NCI-H345 treated with DMSO at 0.1 percent for 48 hours (cell line): Measurements from ENCODE around the gene WNT8B.

Experiments used
- DNase-seq: peaks from one replicate; lab custom pipeline; 2025; ENCODE audit not compliant: unreplicated experiment; lab: John Stamatoyannopoulos, UW

Gene WNT8B

DNA sequence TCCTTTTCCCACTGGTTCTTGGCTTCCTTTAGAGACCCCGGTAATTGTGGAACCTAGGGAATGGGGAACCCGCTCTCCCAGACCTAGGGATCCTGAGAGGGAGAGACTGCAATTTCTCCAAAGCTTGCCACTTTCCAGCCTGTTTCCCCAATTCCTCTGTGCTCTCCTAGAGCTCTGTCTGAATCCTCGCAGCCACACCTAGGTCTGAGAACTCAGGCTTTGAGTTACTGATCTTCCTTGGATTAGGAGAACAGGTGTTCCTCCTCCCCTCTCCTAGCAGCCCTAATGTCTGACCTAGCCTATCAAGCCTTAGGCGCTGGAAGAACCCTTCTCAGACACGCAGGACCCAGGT, 20.0 kb downstream of the WNT8B start:
- no peak for DNase-seq

DNA sequence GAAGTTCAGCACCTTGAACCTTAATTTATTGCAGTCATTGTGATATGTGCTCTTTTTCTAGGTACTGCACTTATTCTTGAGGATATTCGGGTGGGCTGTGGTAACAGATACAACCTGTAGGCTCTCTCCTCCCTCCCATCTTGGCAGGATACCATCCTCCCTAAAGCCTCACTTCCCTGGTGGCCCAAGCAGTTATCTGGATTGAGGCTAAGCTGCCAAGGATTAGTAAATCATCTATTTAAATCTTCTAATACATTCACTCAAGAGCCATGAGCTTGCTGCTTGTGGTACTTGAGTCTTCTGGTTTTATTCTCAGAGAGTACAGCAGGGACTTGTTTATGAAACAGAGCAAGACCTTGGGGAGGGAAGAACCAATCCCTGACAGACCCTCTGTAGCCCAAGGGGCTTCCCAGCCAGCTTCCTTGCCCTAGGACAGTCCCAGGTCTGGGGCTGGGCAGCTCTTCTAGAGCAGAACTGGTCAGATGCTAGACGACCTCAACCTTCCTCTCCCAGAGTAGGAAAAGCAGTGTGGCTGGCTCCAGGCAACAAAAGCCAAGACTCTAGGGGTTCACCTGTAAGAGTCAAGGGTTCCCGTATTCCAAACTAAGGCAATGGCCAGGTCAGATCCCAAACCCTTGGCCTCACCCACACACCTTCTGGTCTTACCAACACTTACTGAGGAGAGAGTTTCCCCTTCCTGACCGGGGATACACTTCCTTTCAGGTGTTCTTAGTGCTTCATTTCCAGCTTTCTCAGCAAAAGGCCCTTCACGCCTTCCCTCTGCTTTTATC, 21.3 kb downstream of the WNT8B start:
- no peak for DNase-seq

DNA sequence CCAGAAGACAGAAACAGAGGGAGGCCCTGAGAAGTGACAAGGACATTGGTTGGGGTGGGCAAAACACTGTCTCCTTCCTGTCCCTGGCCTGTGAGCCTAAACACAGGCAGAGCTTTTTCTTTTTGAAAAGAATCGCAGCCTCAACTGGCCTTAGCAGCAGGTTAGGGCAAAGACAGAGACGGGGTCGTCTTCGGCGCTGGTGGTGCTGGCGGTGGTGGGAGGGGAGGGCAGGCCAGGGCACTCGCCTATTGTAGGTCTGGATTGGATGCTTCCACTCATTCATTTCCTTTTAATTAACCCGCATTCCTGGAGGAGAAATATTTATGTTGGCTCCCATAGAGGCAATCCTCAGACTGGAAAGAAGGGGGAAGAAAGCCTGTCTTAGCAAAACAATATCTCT, 22.6 kb downstream of the WNT8B start:
- no peak for DNase-seq

DNA sequence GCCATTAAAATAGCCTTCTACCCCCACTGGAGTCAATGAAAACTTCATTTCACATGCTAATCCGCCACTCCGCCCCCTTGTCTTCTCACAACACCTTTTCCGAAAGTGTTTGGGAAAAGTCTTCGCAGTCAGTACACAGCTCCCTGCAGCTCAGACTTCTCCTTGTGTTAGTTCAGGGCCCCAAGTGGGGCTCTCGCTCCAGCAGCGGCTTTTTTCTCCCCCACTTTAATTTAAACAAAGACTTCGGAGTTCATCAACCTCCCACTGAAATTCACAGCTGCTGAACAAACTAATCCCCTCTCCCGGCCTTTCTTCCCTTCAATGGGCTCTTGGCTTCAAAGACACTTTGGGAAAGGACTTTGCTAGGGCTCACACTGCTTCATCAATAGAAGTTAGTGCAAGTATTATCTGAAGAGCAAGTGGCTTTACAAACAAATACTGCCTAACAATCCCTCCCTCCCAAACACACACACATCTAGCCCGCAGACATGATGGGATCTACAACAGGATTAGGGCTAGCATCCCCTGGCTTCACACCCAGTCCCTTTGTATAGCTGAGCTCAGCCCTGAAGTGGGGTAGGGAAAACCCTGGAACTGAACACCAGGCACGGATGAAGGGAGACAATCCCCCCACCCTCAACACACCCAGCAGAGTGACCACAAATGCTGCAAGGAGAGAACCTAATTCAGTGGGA, 23.1 kb downstream of the WNT8B start:
- DNase-seq: no peak

DNA sequence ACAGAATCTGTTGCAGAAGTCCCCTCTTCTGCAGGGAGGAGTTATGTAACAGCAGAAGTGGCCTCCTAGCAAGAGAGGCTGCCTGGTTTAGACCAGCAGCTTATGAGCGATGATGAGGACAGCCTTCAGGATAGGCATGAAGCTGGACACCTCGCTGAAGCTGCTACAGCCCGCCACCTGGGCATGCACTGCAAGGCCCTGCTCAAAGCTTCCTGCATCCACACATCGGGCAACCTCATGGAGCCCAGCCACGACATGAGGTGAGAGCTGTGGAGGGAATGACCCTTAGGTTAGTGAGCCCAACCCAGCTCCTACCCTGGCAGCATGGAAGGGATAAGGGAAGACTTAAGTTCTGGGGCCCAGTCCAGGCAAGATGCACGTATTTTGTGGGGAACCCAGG, 24.7 kb downstream of the WNT8B start:
- no peak for DNase-seq

DNA sequence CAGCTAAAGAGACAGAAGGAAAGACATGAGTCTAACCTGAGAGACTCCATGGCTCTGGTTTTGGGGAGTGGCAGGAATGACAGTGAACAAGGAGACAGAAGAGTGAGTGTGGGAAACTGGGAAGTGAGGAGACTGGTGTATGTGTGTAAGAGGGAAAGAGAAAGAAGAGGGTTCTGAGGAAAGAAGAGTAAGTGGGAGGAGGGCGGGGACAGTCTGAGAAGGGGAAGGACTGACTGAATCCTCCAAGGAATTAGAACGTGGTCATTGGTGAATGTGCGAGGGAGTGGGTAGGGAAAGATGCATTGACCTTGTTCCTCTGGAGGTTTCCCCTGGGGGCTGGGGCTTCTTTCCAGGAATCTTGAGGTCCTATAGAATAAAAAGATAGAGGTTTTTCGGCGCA, 26.6 kb downstream of the WNT8B start:
- no peak for DNase-seq

DNA sequence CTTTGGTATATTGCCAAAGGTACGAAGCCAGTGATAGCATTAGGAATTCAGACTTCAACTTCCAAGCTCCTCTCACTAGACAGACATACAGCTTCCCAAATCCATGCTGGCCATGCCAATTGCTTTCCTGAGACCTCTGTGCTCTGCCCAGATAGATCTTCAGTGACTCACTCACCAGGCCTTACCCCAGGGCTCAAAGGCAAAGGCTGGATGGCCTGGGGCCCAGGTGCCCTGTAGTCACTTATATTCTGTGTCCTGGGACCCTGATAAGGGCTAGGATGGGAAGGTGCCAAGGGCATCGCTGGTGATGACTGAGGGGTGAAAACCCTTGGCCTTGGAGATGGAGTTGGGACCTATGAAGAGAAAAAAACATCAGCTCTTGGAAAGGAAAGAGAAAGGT, 27.7 kb downstream of the WNT8B start:
- no peak for DNase-seq

DNA sequence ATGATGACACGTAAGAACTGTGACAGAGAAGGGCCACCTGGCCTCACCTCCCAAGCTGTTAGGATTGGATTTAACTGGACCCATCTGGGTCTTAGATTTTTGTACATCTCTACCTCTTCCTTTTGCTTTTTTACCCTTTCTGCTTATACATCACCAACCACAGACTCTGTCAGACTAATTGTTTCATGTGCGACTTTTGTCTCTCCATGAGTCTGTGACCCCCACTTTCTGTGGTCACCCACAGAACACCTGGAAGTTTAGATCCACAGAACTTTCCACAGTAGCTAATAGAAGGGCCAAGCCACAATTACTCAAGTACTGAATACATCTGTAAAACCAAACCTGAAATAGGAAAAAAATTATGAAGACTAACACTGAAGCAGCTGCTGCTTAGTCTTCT, 33.8 kb downstream of the WNT8B start:
- DNase-seq: no peak

DNA sequence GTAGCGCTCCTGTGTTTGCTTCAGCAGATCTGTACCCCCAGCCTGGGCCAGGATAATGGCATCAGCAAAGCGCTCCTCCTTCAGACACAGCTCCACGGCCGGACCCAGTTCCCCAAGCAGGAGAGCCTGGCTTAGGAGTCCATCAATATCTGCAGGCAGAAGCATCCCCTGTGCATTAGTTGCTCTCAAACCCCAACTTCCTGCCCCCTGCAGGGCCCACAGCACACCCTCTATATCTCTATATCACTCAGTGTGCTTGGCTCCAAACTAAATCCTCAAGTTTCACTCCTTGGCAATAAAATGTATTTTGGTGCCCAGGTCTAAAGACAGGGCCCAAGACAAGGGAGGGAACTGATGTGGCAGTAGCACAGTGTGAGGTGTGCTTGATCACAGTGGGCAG, 35.2 kb downstream of the WNT8B start:
- no peak for DNase-seq

DNA sequence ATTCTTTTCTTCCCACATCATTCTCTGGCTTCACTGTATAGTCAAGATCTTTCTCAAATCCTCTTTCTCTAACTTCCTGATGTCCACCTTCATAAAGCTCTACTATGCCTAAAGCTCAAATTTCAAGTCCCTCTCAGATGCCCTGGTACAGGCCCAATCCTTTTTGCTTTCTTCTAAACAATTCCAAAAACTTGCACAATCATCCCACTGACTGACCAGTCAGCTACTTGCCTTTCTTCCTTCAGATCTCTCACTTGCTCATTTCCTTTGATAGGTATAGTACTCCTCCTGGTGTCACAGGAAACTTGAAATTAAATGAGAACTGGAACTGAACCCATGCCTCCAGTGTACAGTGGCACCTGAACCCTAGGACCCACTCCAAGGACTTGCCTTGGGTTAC, 38.6 kb downstream of the WNT8B start:
- DNase-seq: no peak

DNA sequence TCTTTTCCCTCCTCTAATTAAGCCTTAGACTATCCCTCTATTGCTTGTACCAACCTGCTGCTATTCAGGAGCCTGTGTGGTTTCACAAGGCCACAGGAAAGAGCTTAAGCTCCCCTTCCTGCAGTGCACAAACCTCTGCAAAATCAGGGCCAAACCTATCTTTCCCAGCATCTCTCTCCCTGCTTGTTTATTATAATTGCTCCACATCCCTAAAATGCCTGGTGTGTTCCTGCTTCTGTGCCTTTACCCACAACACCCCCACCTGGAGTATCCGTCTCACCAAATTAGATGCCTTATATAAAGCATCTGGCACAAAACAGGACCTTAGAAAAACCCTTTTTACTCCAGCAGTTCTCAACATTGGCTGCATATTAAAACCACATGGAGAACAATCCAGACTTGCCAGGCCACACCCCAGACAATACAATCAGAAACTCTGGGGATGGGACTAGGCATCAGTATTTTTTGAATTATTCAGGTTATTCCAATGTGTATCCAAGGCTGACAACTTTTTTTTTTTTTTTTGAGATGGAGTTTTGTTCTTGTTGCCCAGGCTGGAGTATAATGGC, 40.2 kb downstream of the WNT8B start:
- DNase-seq: no peak

DNA sequence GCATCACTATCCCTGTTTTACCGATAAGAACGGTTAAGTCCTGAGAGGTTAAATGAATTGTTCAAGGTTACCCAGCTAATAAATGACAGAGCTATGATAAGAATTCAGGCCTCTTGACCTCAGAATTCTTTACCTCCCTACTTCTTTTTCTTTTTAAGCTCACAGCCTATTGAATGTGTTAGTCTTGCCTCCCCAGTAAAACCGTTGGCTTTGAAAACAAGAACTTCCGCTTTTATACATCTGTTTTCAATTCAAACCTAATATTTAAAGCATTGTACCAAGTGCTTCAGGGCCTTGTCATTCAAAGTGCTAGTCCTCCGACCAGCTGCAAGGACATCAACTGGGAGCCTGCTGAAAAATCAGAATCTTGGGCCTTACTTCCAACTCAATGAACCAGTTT, 41.3 kb downstream of the WNT8B start:
- DNase-seq: no peak

DNA sequence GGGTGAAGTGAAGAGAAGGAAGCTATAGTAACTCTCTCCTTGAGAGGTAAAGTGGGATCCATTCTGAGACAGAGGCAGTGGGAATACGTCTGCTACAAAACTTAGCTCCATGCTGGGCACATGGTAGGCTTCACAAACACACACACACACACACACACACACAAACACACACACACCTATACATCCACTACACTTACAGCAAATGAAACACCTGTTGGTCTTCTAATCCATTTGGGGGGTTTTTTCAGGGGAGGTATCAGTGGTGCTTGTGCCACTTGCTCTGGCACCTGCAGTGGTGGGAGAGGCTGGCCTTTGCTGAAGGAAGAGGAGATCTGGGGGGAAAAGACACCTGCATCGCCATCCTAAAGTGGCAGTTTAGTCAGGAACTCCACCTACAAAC, 42.4 kb downstream of the WNT8B start:
- DNase-seq: no peak

DNA sequence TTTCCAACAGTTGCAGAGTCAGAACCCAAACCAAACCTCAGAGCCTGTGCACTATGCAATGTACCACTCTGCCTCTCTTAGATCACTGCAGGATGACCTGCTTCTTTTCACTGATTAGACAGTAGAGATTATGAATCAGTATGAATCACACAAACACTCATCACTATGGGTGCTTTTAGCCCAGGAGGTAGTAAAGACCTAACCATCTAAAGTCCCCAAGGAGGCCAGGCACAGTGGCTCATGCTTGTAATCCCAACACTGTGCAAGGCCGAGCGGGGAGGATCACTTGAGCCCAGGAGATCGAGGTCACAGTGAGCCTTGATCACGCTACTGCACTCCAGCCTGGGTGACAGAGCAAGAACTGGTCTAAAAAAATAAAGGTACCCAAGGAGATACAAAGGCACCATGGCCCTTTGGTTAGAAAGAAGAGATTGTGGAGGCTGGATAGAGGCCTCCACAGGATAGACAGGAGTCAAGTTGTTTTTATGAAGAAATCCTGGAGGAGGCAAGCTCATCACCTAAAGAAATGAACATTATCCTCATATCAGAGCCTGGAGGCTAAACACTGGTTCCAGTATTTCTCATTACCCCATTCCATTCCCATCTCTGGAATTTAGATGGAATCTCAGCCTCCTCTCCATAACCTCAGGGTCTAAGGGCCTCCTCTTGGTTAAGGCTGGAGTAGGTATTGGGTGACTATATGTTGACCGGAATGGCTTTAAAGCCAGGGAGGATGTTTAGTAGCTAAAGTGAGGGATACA, 44.0 kb downstream of the WNT8B start:
- DNase-seq: no peak

DNA sequence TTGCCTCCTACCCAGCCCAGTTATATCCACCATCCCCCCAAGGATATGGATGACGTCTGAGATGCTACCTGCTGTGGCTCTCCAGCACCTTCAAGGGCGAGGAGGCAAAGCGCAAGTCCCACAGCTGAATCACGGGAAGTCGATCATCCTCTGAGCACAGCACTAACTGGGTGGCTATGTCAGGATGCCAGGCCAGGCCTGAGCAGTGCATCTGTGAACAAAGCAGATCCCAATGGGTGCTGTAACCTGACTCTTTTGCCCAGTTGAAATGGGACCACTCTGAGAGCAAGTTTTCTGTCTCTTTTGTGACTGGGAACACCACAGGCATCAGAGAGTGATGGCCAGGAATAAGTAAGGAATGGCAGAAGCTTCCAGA, 44.5 kb downstream of the WNT8B start:
- DNase-seq: no peak

DNA sequence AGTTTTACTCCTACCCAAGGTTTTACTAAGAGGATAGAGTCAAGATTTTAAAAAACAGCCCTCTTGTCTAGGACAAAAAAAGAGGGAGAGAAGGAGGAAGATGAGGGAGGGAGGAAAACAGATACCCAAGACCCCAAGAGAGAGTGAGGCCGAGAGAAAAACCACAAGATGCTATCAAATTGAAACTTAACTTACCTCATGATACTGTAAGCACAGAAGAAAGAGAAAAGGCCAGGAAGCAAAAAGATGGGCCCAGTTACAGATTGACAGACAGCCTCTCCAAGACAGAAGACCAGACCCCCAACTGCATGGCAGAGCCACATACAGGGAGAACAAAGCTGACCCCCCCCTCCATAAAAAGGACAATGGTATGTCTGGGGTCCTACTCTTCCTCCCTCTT, 45.5 kb downstream of the WNT8B start:
- DNase-seq: no peak

DNA sequence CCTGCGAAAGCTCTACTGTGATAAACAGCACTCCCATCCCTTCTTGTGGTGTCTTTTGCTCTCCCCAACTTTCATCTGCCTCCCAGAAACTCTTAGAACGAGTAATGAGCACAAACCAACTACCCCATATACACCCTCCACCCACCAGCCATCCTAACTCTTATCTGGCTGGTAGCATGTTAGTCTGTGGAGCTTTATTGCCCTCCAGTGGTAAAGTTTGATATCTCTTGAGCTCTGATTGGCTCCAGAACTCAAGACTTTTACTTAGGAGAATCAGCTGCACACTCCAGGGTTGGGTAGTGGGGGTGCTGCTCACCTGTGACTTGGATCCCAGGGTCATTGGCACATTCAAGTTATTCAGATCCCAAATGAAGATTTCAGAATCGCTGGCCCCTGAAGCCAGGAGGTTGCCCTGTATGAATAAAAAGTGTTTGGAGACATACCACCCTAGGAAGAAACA, 45.9 kb downstream of the WNT8B start:
- no peak for DNase-seq

DNA sequence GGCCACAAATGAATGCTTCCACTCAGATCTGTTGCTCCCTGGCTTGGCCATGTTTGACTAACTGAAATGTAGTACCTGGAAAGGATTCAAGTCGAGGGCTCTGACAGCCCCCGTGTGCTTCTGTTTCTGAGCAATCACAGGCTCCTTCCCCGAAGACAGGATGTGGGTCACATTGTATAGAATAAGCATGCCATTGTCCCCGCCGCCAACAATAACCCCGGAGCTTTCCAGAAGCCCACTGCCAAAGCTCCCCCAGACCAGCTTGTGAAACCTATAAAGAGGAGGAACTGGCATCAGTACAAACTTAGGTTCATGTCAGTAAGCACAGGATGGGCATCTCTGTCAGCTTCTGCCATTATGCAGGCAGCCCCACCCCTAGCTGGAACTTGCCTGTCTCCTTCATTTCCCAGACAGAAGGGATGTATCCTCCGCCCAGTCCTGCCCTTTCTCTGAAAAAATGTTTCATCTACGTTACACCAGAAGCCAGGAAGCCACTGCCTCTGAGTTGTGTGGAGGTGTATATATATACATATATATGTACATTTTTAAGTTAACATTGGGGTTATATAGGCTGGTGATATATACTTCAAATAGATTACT, 46.5 kb downstream of the WNT8B start:
- no peak for DNase-seq

DNA sequence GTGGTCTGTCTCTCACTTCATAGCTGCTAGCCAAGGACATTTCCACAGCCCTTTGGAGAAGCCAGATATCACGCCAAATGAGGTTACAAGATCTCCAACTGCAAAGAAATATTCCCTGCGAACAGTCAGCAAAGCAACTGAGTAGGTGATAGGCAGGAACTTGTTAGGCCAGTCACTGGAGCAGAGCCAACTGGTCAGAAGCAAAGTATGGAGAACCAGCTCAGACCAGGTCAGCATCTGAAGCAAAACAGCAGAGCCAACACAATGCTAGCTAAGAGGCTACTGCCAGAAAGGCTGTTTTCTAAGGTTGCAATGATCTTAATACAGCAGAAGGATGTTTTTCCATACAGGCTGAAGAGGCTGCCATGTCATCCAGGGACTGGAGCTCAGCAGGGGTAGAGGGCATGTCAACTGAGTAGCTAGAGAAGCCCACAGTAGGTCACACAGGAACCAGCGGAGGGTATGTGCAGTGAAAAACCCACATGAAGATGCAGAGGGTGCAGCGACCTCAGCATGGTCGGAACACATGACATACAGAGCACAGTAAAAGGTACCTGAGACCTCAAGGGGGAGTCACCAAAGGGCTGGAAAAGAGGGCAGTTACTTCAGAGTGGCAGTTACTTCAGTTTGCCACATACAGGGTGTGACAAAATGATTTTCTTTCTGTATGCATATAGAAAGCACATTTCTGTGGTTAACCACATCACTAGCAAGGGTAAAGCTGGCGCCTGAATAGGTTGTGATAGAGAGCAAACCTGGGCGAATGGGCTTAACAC, 47.9 kb downstream of the WNT8B start:
- no peak for DNase-seq

DNA sequence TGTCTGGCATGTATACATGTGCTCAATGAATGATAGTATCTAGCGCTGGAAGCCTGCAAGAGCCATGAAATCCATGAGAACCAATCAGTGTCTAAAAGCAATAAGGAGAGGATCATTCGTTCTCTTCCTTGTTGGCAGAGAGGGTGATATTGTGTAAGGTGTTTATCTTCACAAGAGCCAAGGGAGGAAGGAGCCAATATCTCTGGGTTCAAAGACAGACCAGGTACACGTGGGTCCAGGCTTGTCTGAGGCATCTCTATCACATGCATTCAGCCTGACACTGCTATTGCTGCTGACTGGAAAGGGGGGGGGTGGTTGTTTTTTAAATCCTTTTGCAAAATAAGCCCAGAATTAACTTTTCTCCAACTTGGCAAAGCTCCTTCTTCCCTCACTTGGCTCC, 52.8 kb downstream of the WNT8B start:
- DNase-seq: no peak

DNA sequence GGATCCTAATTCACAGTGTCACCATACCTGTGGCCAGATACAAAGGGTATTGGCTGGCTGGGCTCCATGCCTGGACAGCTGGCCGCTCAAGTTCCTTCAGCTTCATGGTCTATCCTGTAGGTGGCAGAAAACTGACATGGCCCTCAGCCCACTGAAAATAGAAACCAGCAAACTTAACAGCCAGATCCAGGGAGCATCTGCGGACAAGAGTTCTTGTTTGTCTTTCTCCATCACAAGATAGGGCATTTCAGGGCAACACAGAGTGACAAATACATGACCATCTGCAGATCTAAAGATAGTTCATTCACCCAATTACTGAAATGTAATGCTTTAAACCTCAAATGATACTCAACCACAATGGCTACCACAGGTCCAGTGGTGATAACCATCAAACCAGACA, 54.0 kb downstream of the WNT8B start:
- no peak for DNase-seq
